Panc1 (cell line): ENCODE measurements around the gene EEF1A2. TPM values are rescaled to one million over a fixed set of nuclear protein-coding genes. Genes with fewer than 3 reads are reported as not detected.

ENCODE experiments used
- ATAC-seq: fragments of 200-7000 bp; cut with Tn5 transposase; 2 replicates; pipeline ENCODE4 v1.9.1; 2020; ENCODE audit warnings: mild to moderate bottlenecking, moderate library complexity
- BruUV-seq: library from RNA; stranded (reverse); fragments of 400-500 nt; replicated peaks from 2 replicates; lab custom pipeline; 2021; lab: Mats Ljungman, UMichigan
- CTCF ChIA-PET: fragments of 300-600 bp; sonication (Branson Sonifier 250); formaldehyde crosslinking; loops from one replicate; lab custom pipeline; 2022; ENCODE audit warnings: antibody characterized with exemption; lab: Charles Lee
- POLR2A ChIA-PET: fragments of 300-600 bp; sonication (Branson Sonifier 250); formaldehyde crosslinking; loops from one replicate; lab custom pipeline; 2022; ENCODE audit warnings: antibody characterized with exemption; lab: Charles Lee
- DNase-seq: peaks from one replicate; pipeline ENCODE4 v3.0.0-alpha.2; 2010; ENCODE audit warnings: low read depth, low spot score
- H3K27ac ChIP-seq: 2 replicates; pipeline ENCODE4 v1.5.1; 2011; ENCODE audit warnings: mild to moderate bottlenecking, low read length, inconsistent platforms
- H3K27me3 ChIP-seq: fragments of 200-500 bp; sonication (Bioruptor generic); 2 replicates; pipeline ENCODE4 v1.6.0; 2014; ENCODE audit warnings: low read length, inconsistent platforms; ENCODE audit not compliant: control insufficient read depth, insufficient read depth
- H3K36me3 ChIP-seq: fragments of 200-500 bp; sonication (Bioruptor generic); 2 replicates; pipeline ENCODE4 v1.5.1; 2014; ENCODE audit warnings: inconsistent platforms, mild to moderate bottlenecking, low read length, moderate library complexity; ENCODE audit not compliant: control insufficient read depth, insufficient read depth
- H3K4me1 ChIP-seq: 2 replicates; pipeline ENCODE4 v1.5.1; 2011; ENCODE audit warnings: inconsistent platforms, mild to moderate bottlenecking, low read length, moderate library complexity; ENCODE audit not compliant: control insufficient read depth, insufficient read depth
- H3K4me3 ChIP-seq, 2 experiments: 2 replicates each; pipeline ENCODE4 v1.5.1; 2011 to 2012; ENCODE audit warnings: low read depth in 2 of 2, low read length in 2 of 2, mild to moderate bottlenecking in 2 of 2, inconsistent platforms in 1 of 2, moderate library complexity in 1 of 2
- H3K9me3 ChIP-seq: fragments of 200-500 bp; sonication (Bioruptor generic); 2 replicates; pipeline ENCODE4 v1.5.1; 2014; ENCODE audit warnings: low read depth, mild to moderate bottlenecking, inconsistent platforms, low read length, moderate library complexity; ENCODE audit not compliant: control insufficient read depth, insufficient read depth
- POLR2AphosphoS5 ChIP-seq: IDR thresholded peaks from 2 replicates; pipeline ENCODE4 v1.6.1; 2012; ENCODE audit warnings: mild to moderate bottlenecking, low read depth, low read length, moderate library complexity
- SIN3A ChIP-seq: IDR thresholded peaks from 2 replicates; pipeline ENCODE4 v1.6.1; 2012; ENCODE audit warnings: low read depth, mild to moderate bottlenecking, low read length, moderate library complexity, borderline replicate concordance; ENCODE audit not compliant: insufficient read depth
- TCF7L2 ChIP-seq: IDR thresholded peaks from 2 replicates; pipeline ENCODE4 v1.6.1; 2011; ENCODE audit warnings: mild to moderate bottlenecking, low read depth, low read length, inconsistent platforms
- in situ Hi-C: cut with HindIII; loops from 2 replicates; pipeline ENCODE4 v1.10.0; 2016; ENCODE audit warnings: low sequenced_read_pairs, low pct_unique_long_range_greater_than_20kb
- intact Hi-C: fragments of 100-400 bp; cut with micrococcal nuclease; formaldehyde crosslinking; loops from one replicate; pipeline ENCODE4 v1.10.0; 2022; ENCODE audit not compliant: unreplicated experiment
- total RNA-seq: library from RNA; stranded (reverse); gene quantifications from one replicate; pipeline ENCODE4 v1.2.1, GENCODE V29; 2021; ENCODE audit not compliant: unreplicated experiment
- TF ChIP-seq, protein P1 (sequence below), 2 experiments: IDR thresholded peaks; 2 replicates each; pipeline ENCODE4 v1.6.1; 2011 to 2012; ENCODE audit warnings: low read depth in 2 of 2, control low read depth in 1 of 2, low read length in 1 of 2, mild to moderate bottlenecking in 1 of 2, moderate library complexity in 1 of 2; ENCODE audit not compliant: insufficient read depth in 1 of 2
- TF ChIP-seq, protein P2 (sequence below): fragments of 450-650 bp; IDR thresholded peaks from 2 replicates; pipeline ENCODE4 v1.5.1; 2017; ENCODE audit warnings: mild to moderate bottlenecking

Gene EEF1A2
- total RNA-seq, 1 experiment from 2014 or later: 178 TPM

DNA sequence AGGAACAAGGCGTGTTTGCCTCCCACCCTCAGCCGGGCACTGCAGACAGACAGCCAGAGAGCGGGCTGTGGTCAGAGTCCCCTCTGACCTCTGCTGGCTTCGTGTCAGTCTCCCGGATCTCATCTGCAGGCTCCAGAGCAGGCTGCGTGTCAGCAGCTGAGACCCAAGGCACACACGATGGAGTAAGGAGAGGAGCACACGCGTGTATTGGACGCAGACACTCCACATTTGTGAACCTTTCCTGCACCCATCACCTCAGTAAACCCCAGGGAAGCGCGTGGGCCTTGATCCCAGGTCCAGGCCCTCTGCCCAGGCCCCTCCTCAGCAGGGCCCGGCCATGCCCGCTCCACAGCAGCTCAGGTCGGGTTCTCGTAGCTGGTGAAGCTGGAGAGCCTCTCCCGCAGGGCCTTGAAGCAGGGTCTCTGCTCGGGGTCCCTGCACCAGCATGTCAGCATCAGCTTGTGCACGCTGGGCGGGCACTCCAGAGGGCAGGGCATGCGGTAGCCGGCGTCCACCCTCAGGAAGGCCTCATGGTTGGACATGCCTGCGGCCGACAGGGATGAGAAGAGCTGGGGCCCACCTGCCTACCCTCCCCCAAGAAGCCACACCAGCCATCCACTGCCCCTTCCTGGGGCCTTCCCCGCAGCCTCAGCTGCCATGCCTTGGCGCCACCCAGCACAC, 30.4 kb upstream of the EEF1A2 start:
- intact Hi-C loops: no loop called here
- POLR2A ChIA-PET: no interaction called here

DNA sequence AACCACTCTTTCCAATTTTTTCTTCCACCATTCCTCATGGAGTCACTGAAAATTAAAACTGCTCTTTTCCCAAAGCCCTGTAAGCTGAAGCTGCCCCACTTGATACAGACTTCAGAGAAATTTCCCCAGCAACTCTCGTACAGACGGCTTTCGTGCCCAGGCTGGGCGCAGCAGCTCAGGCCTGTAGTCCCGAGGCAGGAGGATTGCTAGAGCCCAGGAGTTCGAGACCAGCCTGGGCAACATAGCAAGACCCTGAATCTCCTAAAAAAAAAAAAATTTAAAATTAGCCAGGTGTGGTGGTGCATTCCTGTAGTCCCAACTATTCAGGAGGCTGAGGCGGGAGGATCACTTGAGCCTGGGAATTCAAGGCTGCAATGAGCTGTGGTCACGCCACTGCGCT, 28.3 kb upstream of the EEF1A2 start:
- no peaks in the 10 kb centered on the region; the same call in 1 of the 2 replicates for H3K4me1 ChIP-seq
- TF ChIP-seq, protein P1, sequence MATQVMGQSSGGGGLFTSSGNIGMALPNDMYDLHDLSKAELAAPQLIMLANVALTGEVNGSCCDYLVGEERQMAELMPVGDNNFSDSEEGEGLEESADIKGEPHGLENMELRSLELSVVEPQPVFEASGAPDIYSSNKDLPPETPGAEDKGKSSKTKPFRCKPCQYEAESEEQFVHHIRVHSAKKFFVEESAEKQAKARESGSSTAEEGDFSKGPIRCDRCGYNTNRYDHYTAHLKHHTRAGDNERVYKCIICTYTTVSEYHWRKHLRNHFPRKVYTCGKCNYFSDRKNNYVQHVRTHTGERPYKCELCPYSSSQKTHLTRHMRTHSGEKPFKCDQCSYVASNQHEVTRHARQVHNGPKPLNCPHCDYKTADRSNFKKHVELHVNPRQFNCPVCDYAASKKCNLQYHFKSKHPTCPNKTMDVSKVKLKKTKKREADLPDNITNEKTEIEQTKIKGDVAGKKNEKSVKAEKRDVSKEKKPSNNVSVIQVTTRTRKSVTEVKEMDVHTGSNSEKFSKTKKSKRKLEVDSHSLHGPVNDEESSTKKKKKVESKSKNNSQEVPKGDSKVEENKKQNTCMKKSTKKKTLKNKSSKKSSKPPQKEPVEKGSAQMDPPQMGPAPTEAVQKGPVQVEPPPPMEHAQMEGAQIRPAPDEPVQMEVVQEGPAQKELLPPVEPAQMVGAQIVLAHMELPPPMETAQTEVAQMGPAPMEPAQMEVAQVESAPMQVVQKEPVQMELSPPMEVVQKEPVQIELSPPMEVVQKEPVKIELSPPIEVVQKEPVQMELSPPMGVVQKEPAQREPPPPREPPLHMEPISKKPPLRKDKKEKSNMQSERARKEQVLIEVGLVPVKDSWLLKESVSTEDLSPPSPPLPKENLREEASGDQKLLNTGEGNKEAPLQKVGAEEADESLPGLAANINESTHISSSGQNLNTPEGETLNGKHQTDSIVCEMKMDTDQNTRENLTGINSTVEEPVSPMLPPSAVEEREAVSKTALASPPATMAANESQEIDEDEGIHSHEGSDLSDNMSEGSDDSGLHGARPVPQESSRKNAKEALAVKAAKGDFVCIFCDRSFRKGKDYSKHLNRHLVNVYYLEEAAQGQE (IDR thresholded peaks at IDR 0.05; ENCODE audit: insufficient read depth in 1 of 2, low read depth in 2 of 2, low read length in 1 of 2): no peak
- TF ChIP-seq POLR2AphosphoS5 (0 out of 2 replicates have a peak, but pooled peaks have one; percentile 11), SIN3A (no peak), TCF7L2 (no peak)
- TF ChIP-seq, protein P2, sequence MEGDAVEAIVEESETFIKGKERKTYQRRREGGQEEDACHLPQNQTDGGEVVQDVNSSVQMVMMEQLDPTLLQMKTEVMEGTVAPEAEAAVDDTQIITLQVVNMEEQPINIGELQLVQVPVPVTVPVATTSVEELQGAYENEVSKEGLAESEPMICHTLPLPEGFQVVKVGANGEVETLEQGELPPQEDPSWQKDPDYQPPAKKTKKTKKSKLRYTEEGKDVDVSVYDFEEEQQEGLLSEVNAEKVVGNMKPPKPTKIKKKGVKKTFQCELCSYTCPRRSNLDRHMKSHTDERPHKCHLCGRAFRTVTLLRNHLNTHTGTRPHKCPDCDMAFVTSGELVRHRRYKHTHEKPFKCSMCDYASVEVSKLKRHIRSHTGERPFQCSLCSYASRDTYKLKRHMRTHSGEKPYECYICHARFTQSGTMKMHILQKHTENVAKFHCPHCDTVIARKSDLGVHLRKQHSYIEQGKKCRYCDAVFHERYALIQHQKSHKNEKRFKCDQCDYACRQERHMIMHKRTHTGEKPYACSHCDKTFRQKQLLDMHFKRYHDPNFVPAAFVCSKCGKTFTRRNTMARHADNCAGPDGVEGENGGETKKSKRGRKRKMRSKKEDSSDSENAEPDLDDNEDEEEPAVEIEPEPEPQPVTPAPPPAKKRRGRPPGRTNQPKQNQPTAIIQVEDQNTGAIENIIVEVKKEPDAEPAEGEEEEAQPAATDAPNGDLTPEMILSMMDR: no peak
- H3K9me3 ChIP-seq: no peaks in the 10 kb centered on the region
- no TSS peak for BruUV-seq
- DNase-seq: no peak
- intact Hi-C loops (no loop called here), in situ Hi-C loops (no loop called here)
- ChIA-PET POLR2A (interaction anchor here (0.7 kb wide), 1 partner anchor 19 kb away, joined by 4 read pairs; no protein-coding TSS in a partner anchor), CTCF (interaction anchor here (0.6 kb wide), 1 partner anchor 62 kb away, joined by 3 read pairs; no protein-coding TSS in a partner anchor)
- no peaks in the 10 kb centered on the region for H3K27me3 ChIP-seq
- H3K27ac ChIP-seq: no peak overlapping the region
- ATAC-seq: no peak
- H3K36me3 ChIP-seq: no peaks in the 10 kb centered on the region
- H3K4me3 ChIP-seq: no peak overlapping the region

More for the DNA sequence above, 30.4 kb upstream of the EEF1A2 start:
- in situ Hi-C loops: no loop called here
- no peaks in the 10 kb centered on the region for H3K36me3 ChIP-seq
- no peaks in the 10 kb centered on the region for H3K4me1 ChIP-seq
- DNase-seq (no peak), ATAC-seq (peak; percentile 13; the same call in 1 of the 2 replicates)
- H3K9me3 ChIP-seq: no peaks in the 10 kb centered on the region
- no peaks in the 10 kb centered on the region for H3K27me3 ChIP-seq
- no peak overlapping the region for H3K4me3 ChIP-seq
- TF ChIP-seq SIN3A: no peak
- TF ChIP-seq, protein P2: no peak
- TF ChIP-seq TCF7L2: no peak
- TF ChIP-seq, protein P1 (IDR thresholded peaks at IDR 0.05; ENCODE audit: insufficient read depth in 1 of 2, low read depth in 2 of 2, low read length in 1 of 2): no peak
- TF ChIP-seq POLR2AphosphoS5: no peak
- CTCF ChIA-PET: no interaction called here
- no peak overlapping the region for H3K27ac ChIP-seq
- no TSS peak for BruUV-seq
